SIG-M5 treated with dmso at 0.1 percent for 504 hours (cell line): ENCODE measurements around the gene PTPRA.
"Not testable (repeated sequence)": the region's sequence is repeated elsewhere in the genome, so short reads cannot be mapped to it uniquely, and the experiment has no call there.

Experiments used
- DNase-seq: peaks from one replicate; lab custom pipeline; 2025; ENCODE audit not compliant: unreplicated experiment; lab: John Stamatoyannopoulos, UW

Gene PTPRA

DNA sequence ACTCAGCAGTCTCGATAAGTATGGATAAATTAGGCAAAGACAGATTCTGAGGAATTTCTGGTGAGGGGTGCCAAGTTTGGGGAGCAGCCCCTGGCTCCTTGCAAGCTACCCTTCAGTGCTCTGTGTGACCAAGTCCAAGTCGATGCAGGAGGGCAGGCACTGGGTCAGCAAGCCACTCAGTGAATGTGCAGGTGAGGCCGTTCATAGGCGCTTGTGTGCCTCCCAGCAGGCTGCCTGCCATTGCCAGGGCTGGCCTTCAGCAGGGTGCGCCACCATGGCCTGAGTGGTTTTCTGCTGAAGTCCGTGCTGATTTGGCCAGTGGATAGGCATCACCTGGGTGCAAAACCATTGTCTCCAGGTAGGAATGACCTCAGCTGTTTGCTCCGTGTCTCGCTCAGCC lies 166.8 kb downstream of the PTPRA start:
- no peak for DNase-seq

DNA sequence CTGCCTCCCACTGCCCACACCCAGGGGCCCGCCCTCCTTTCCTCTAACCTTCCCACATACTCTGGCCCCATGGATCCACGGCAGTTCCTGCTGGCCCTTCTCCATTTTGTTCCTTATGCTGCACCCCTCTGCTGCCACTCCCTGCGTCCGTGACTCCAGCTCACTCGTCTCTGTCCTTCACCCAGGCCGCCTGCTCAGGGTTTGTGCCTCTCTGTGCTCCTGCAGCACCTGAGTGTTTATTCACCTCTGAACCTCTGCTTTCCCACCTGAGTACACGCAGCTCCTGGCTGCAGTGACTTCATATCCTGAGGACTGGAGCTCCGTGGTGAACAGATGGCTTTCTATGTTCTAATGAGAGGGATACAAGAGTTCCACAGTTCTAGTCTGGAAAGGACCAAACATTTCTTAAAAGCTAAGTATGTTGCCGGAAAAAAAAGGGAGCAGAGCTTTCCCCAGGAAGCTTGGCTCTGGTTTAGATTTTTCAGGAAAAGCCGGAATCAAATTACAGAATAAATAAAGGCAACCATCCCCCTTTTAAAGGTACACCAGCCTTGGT lies 168.7 kb downstream of the PTPRA start:
- no peak for DNase-seq

- DNase-seq = no peak
These were observed 169.3 kb downstream of the PTPRA start for GRCh38 chr20:3042625-3043024.

DNA sequence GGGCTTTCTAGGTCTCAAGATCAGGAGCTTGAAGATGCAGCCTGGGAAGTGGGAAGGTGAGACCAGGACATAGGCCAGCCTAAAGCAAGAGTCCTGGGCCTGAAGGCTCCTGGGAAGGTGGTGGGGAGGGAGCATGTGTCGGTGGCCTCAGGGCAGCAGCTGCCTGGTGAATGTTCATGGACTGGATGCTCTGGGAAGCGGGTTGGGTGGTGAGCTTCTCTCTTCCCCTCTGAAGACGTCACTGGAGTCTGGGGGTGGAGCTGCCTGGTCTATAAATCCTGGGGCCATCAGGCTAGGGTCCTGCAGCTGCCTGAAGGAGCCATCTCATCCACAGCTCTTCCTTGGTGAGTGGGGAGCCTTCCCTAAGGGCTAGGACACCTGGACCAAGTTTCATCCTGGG lies 170.0 kb downstream of the PTPRA start, which contains the start of gene GNRH2:
Gene GNRH2 (plus strand): TSS at position 301 of the 400 bp plus-strand sequence. CDS start 793 bp downstream, outside the sequence.
- DNase-seq = no peak

DNA sequence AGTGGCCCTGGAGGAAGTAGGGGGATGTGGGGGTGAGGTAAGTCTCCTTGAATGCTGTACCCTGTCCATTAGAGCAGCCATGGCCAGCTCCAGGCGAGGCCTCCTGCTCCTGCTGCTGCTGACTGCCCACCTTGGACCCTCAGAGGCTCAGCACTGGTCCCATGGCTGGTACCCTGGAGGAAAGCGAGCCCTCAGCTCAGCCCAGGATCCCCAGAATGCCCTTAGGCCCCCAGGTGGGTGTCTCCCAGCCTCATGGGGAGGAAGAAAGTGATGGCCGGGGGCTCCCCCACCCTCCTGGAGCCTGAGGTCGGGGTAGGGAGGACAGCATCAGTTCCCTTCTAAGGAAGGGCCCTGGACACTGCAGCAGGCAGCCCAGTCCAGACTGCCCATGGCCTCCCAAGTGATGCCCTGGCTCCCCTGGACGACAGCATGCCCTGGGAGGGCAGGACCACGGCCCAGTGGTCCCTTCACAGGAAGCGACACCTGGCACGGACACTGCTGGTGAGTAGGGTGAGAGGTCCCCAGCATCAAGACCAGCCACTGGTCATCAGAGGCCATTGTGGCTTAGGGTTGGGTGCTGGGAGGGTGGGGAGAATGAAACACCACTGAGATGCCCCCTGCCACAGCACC lies 171.2 kb downstream of the PTPRA start:
- DNase-seq = no peak

GRCh38 chr20:3045042-3045815 lies 171.9 kb downstream of the PTPRA start:
- peak; percentile 77 for DNase-seq

DNA sequence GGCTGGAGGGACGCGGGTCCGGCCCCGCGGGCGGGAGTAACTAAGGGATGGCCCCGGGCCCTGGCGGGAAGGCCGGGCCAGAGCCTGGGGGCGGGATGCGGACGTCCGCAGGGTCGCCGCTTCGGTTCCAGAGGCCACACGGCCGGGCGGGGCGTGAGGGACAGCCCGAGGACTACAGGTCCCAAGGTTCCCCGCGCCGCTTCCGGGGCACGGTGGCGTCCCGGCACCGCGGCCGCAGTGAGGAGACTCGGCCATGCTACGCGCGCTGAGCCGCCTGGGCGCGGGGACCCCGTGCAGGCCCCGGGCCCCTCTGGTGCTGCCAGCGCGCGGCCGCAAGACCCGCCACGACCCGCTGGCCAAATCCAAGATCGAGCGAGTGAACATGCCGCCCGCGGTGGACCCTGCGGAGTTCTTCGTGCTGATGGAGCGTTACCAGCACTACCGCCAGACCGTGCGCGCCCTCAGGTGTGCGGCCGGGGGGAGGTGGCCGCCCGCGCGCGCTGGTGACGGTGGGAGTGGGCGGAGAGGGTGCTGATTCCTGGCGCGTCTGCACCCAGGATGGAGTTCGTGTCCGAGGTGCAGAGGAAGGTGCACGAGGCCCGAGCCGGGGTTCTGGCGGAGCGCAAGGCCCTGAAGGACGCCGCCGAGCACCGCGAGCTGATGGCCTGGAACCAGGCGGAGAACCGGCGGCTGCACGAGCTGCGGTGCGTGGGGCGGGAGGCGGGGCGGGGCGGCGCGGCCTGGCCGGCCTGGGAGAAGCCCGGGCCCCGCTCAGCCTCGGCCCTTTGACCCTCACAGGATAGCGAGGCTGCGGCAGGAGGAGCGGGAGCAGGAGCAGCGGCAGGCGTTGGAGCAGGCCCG lies 172.8 kb downstream of the PTPRA start, which contains the start of gene MRPS26:
Gene MRPS26 (plus strand): TSS at position 237 of the 861 bp plus-strand sequence. CDS start 17 bp downstream, at position 254.
- peak; percentile 77 for DNase-seq

DNA sequence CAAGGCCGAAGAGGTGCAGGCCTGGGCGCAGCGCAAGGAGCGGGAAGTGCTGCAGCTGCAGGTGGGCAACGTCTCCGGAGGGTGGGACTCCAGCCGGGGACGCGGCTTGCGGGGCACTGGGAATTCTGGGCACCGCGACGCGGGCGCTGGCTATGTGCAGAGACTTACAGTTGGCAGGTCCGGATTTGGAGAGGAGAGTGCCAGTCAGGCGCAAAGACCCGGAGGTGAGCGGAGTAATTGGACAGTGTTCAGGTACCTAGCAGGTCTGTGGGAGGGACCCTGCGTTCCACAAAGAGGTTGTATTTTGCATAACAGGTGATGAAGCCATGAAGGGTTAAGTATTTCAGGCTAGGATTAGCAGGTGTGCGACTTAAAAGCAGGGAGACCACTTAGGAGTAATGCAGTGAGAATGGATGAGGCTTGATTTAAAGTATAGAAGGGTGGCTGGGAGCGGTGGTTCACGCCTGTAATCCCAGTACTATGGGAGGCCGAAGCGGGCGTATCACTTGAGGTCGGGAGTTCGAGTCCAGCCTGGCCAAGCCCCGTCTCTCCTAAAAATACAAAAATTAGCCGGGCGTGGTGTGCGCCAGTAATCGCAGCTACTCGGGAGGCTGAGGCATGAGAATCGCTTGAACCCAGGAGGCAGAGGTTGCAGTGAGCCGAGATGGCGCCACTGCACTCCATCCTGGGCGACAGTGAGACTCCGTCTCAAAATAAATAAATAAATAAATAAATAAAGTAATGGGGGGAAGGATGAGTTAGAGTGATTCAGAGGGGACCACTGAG lies 173.6 kb downstream of the PTPRA start:
- DNase-seq = no peak

GRCh38 chr20:3047486-3048419 lies 174.5 kb downstream of the PTPRA start:
- DNase-seq = no peak

GRCh38 chr20:3051385-3052019 lies 178.2 kb downstream of the PTPRA start:
- no peak for DNase-seq

- no peak for DNase-seq
These were observed 186.2 kb downstream of the PTPRA start for GRCh38 chr20:3059489-3059888.

DNA sequence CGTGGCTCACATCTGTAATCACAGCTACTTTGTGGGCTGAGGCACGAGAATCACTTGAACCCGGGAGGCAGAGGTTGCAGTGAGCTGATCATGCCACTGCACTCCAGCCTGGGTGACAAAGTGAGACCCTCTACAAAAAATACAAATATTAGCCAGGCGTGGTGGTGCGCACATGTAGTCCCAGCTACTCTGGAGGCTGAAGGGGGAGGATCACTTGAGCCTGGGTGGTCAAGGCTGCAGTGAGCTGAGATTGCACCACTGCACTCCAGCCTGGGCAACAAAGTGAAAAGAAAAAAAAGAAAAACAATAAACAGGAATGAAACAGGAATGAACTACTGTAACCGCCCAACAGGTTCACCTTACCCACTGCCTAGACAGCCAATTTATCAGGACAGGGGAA lies 190.8 kb downstream of the PTPRA start:
- not testable (repeated sequence) for DNase-seq

GRCh38 chr20:3067139-3068014 lies 194.1 kb downstream of the PTPRA start:
- DNase-seq = no peak

- DNase-seq = no peak
These were observed 194.8 kb downstream of the PTPRA start for GRCh38 chr20:3068075-3068474.

DNA sequence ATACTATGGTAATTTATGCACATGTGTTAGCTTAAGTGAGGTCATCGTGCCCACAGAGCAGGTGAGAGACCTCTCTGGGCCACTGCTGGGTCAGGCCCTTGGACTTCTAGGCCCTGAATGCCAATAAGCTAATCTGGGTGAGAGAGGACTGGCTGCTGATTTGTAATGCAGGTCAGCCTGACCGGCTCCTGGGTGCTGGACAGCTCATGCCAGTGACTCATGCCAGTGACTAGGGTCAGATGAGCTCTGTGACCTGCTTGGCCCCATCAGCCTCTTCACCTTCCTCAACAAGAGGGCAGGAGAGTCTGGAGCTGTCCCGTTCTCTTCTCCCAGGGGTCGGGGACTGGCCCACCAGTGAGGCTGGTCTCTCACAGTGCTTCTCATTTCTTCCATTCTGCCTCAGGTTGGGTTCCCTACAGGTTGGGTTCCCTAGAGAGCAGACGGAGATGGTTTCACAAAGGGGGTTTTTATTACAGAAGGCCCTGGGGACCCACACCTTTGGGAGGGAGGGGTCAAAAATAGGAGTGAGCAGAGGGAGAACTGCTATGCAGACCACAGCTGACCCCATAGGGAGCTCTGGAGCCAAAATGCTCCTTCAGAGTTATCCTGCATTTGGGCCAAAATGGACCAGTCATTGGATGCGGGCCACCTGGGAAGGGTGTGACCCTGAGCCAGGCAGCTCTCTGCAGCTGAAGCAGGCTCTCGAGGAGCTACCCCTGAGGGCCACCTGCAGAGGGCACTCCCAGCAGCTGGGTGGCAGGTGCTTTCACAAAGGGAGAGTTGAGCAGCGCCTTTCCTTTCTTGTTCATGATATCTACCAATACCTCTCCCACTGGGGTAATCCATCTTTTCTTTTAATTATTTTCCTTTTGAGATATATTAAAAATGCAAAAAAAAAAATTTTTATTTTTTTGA lies 196.0 kb downstream of the PTPRA start:
- no peak for DNase-seq

DNA sequence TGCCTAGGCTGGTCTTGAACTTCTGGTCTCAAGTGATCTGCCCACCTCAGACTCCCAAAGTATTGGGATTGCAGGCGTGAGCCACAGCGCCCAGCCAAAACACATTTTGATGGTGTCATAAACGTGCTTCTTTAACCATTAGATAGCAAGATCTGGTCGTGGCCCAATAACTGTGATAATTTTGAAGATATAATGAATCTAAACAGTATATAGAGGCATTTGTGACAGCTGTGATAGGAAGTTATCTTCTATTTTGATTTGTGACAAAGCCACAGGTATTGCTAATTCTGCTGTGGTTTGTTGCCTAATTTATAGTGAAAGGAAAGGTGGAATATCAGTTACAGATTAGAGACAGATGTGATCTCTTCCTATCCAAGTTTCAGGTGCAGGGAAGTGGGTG lies 197.4 kb downstream of the PTPRA start:
- no peak for DNase-seq

- no peak for DNase-seq
These were observed 198.0 kb downstream of the PTPRA start for GRCh38 chr20:3071266-3071609.
